HEK293 (cell line): ENCODE measurements around the gene ERMN.

Experiments used
- CTCF ChIP-seq: fragments of 450-650 bp; formaldehyde crosslinking; IDR thresholded peaks from 2 replicates; pipeline ENCODE4 v1.5.1; 2016; ENCODE audit warnings: missing biosample characterization, missing genetic modification characterization
- ELK4 ChIP-seq: IDR thresholded peaks from 2 replicates; pipeline ENCODE4 v1.6.1; 2011; ENCODE audit warnings: mild to moderate bottlenecking, low read depth, low read length, borderline replicate concordance
- IKZF3 ChIP-seq: fragments of 450-650 bp; IDR thresholded peaks from 2 replicates; pipeline ENCODE4 v1.5.0; 2018; ENCODE audit warnings: missing biosample characterization, mild to moderate bottlenecking, missing genetic modification characterization, moderate library complexity
- KLF8 ChIP-seq: fragments of 450-650 bp; formaldehyde crosslinking; IDR thresholded peaks from 2 replicates; pipeline ENCODE4 v1.5.1; 2016; ENCODE audit warnings: missing biosample characterization, missing genetic modification characterization
- ZFP41 ChIP-seq: fragments of 450-650 bp; formaldehyde crosslinking; IDR thresholded peaks from 2 replicates; pipeline ENCODE4 v1.5.1; 2016; ENCODE audit warnings: missing biosample characterization, missing genetic modification characterization, borderline replicate concordance
- ZNF274 ChIP-seq, 2 experiments: fragments of 200-500 bp in 1 of 2; fragments of 450-650 bp in 1 of 2; sonication (Bioruptor generic) in 1 of 2; formaldehyde crosslinking in 1 of 2; IDR thresholded peaks; 2 replicates each; pipeline versions ENCODE4 v1.5.1 to v1.6.1; 2014 to 2016; ENCODE audit warnings: borderline replicate concordance in 1 of 2, inconsistent platforms in 1 of 2, low read length in 1 of 2, missing biosample characterization in 1 of 2, missing genetic modification characterization in 1 of 2

- TF ChIP-seq CTCF (no peak), ELK4 (no peak), ZFP41 (tag by site-specific recombination) (no peak), IKZF3 (tag by site-specific recombination) (no peak), KLF8 (tag by site-specific recombination) (no peak), ZNF274 (IDR thresholded peaks at IDR 0.05; ENCODE audit: low read length) (no peak), ZNF274 (tag by site-specific recombination; IDR thresholded peaks at IDR 0.05; ENCODE audit: borderline replicate concordance) (no peak)
These were observed 1.6 kb upstream of the ERMN start for GRCh38 chr2:157327200-157327599.
